CD4-positive, CD25-positive, alpha-beta regulatory T cell (primary cell): ENCODE measurements around the gene SDC4. TPM values are rescaled to one million over a fixed set of nuclear protein-coding genes. Genes with fewer than 3 reads are reported as not detected.

ENCODE experiments used
- ATAC-seq, 2 donors: fragments of 150-1000 bp; cut with Tn5 transposase; one replicate each; pipeline ENCODE4 v1.10.0; 2021; ENCODE audit warnings: low read depth in 2 of 2, moderate number of reproducible peaks in 2 of 2, moderate library complexity in 1 of 2
- DNase-seq, 3 donors: peaks; one replicate each; pipeline versions ENCODE4 v3.0.0 to v3.0.0-alpha.2; 2012 to 2022; ENCODE audit warnings: mixed read lengths in 1 of 3
- H3K27ac ChIP-seq: one replicate; pipeline ENCODE4 v1.7.0; 2013; ENCODE audit warnings: mild to moderate bottlenecking, low read length; ENCODE audit not compliant: insufficient read depth, poor library complexity, severe bottlenecking
- H3K27me3 ChIP-seq: one replicate; pipeline ENCODE4 v1.7.0; 2013; ENCODE audit warnings: low read length; ENCODE audit not compliant: control insufficient read depth, insufficient read depth
- H3K36me3 ChIP-seq: one replicate; pipeline ENCODE4 v1.7.0; 2013; ENCODE audit warnings: mild to moderate bottlenecking, low read length, moderate library complexity; ENCODE audit not compliant: control insufficient read depth, insufficient read depth
- H3K4me1 ChIP-seq: 2 replicates; pipeline ENCODE4 v1.7.0; 2013; ENCODE audit warnings: mild to moderate bottlenecking, low read length; ENCODE audit not compliant: insufficient read depth, control insufficient read depth, poor library complexity, severe bottlenecking
- H3K4me3 ChIP-seq: one replicate; pipeline ENCODE4 v1.7.0; 2013; ENCODE audit warnings: low read depth, mild to moderate bottlenecking, low read length, moderate library complexity
- H3K9me3 ChIP-seq, 2 experiments: 1 replicate in 1 of 2; 2 replicates in 1 of 2; pipeline ENCODE4 v1.7.0; 2013; ENCODE audit warnings: low read length in 2 of 2, mild to moderate bottlenecking in 1 of 2, moderate library complexity in 1 of 2; ENCODE audit not compliant: control insufficient read depth in 2 of 2
- H3K27ac Mint-ChIP-seq, 3 donors: one replicate each; pipeline ENCODE4 v1.8.0; 2020 to 2022; ENCODE audit warnings: mild to moderate bottlenecking in 3 of 3, mixed read lengths in 3 of 3, moderate library complexity in 2 of 3
- H3K27me3 Mint-ChIP-seq: one replicate; pipeline ENCODE4 v1.8.0; 2022; ENCODE audit warnings: mild to moderate bottlenecking, mixed read lengths
- H3K36me3 Mint-ChIP-seq: one replicate; pipeline ENCODE4 v1.8.0; 2020; ENCODE audit warnings: mixed read lengths
- H3K4me1 Mint-ChIP-seq, 4 donors: one replicate each; pipeline ENCODE4 v1.8.0; 2020 to 2022; ENCODE audit warnings: mixed read lengths in 4 of 4, mild to moderate bottlenecking in 1 of 4
- H3K4me3 Mint-ChIP-seq, 4 donors: one replicate each; pipeline ENCODE4 v1.8.0; 2020 to 2022; ENCODE audit warnings: mild to moderate bottlenecking in 4 of 4, mixed read lengths in 4 of 4, moderate library complexity in 3 of 4
- H3K9me3 Mint-ChIP-seq, 7 donors: one replicate each; pipeline ENCODE4 v1.8.0; 2020 to 2022; ENCODE audit warnings: mixed read lengths in 7 of 7, mild to moderate bottlenecking in 3 of 7, moderate library complexity in 2 of 7
- polyA plus RNA-seq, 4 donors: library from polyadenylated mRNA; unstranded; fragments of 300-500 nt; fragmentation: Illumina TruSeq; gene quantifications; one replicate each; pipeline ENCODE4 v1.2.3, GENCODE V29; 2021
- total RNA-seq: library from RNA; stranded (reverse); gene quantifications from one replicate; pipeline ENCODE4 v1.2.3, GENCODE V29; 2022

SDC4 gene
- total and polyA plus RNA-seq, 5 donors from 2014 or later = 2.2 to 8.2 (median 4.1) TPM

DNA sequence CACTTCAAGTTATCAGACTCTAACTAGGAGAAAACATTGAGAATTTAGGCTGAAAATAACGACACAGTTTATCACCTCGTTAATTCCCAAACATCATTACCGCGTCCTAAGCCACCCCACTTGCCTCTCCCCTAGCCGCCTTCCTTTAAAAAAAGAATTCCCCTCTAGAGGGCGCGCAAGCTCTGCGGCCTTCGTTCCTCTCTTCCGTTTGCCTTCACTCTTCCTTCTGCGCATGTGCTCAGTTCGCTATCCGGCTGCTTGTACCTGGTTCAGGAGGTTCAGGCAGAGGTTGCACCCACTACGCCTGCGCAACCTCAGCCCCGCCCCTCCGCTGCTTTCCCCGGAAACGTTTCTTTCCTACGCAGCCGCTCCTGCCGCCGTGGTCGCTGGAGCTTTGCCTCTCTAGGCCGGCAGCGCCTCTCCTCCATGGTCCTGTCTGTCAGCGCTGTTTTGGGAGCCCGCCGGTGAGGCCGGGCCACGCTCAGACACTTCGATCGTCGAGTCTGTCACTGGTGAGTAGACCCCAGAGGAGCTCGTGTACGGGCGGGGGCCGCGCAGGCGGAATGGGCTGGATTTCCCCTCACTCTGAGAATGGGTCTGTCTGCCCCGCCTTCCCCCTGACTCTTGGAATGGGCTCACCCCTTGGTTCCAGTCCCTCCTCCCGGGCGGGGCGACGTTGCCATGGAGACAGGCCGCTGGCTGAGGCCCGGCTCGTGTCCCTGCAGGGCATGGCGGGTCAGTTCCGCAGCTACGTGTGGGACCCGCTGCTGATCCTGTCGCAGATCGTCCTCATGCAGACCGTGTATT is 14.8 kb upstream of the SDC4 start, which contains the start of gene SYS1:
SYS1 (plus strand) TSS at position 353 of the 807 bp plus-strand sequence; CDS start at position 729, 376 bp downstream.
- H3K27ac ChIP-seq = peak within 1 kb of the TSS; percentile 98
- DNase-seq = peak; percentile 98
- peaks cover 26% of the 10 kb centered on the region for H3K36me3 ChIP-seq
- peaks cover 17% of the 10 kb centered on the region for H3K36me3 Mint-ChIP-seq
- peaks cover 37% of the 10 kb centered on the region for H3K4me1 ChIP-seq
- no peaks in the 10 kb centered on the region for H3K27me3 ChIP-seq
- no peaks in the 10 kb centered on the region for H3K9me3 Mint-ChIP-seq
- no peaks in the 10 kb centered on the region for H3K27me3 Mint-ChIP-seq
- ATAC-seq = peak; percentile 85
- peak within 1 kb of the TSS; percentile 85 to 99 (median 97) for H3K4me3 Mint-ChIP-seq
- H3K9me3 ChIP-seq = no peaks in the 10 kb centered on the region
- H3K4me3 ChIP-seq = peak within 1 kb of the TSS; percentile 92
- H3K4me1 Mint-ChIP-seq = peaks cover 12 to 47% (median 33%) of the 10 kb centered on the region in 4 donors
- H3K27ac Mint-ChIP-seq = peak within 1 kb of the TSS; percentile 97 to 99 (median 99)

- H3K9me3 Mint-ChIP-seq = no peaks in the 10 kb centered on the region
- no peak overlapping the region for H3K4me3 Mint-ChIP-seq
- DNase-seq = no peak
- Histone ChIP-seq H3K4me3 (no peak overlapping the region), H3K4me1 (peaks cover 34% of the 10 kb centered on the region), H3K27ac (no peak overlapping the region), H3K36me3 (peaks cover 18% of the 10 kb centered on the region), H3K27me3 (no peaks in the 10 kb centered on the region), H3K9me3 (no peaks in the 10 kb centered on the region)
- H3K27me3 Mint-ChIP-seq = no peaks in the 10 kb centered on the region
- peaks cover 11 to 45% (median 33%) of the 10 kb centered on the region in 4 donors for H3K4me1 Mint-ChIP-seq
- no peak overlapping the region for H3K27ac Mint-ChIP-seq
- peaks cover 8% of the 10 kb centered on the region for H3K36me3 Mint-ChIP-seq
- ATAC-seq = no peak
These were observed 13.6 kb upstream of the SDC4 start for GRCh38 chr20:45361793-45362192.

- Mint-ChIP-seq H3K4me1 (peaks cover 11 to 38% (median 30%) of the 10 kb centered on the region in 4 donors), H3K27me3 (no peaks in the 10 kb centered on the region), H3K9me3 (no peaks in the 10 kb centered on the region), H3K36me3 (no peaks in the 10 kb centered on the region), H3K4me3 (no peak overlapping the region), H3K27ac (no peak overlapping the region)
- Histone ChIP-seq H3K4me3 (no peak overlapping the region), H3K27ac (no peak overlapping the region), H3K36me3 (no peaks in the 10 kb centered on the region), H3K9me3 (no peaks in the 10 kb centered on the region), H3K27me3 (no peaks in the 10 kb centered on the region), H3K4me1 (peaks cover 23% of the 10 kb centered on the region)
- DNase-seq (no peak), ATAC-seq (no peak)
These were observed 11.4 kb upstream of the SDC4 start for GRCh38 chr20:45359406-45360148.

GRCh38 chr20:45359069-45359405 is 10.8 kb upstream of the SDC4 start:
- Mint-ChIP-seq H3K27me3 (no peaks in the 10 kb centered on the region), H3K9me3 (no peaks in the 10 kb centered on the region), H3K4me1 (peaks cover 9 to 41% (median 33%) of the 10 kb centered on the region in 4 donors), H3K36me3 (no peaks in the 10 kb centered on the region), H3K4me3 (no peak overlapping the region), H3K27ac (no peak overlapping the region)
- Histone ChIP-seq H3K27me3 (no peaks in the 10 kb centered on the region), H3K4me3 (no peak overlapping the region), H3K27ac (no peak overlapping the region), H3K9me3 (no peaks in the 10 kb centered on the region), H3K36me3 (no peaks in the 10 kb centered on the region), H3K4me1 (peaks cover 18% of the 10 kb centered on the region)
- no peak for DNase-seq
- ATAC-seq = no peak

DNA sequence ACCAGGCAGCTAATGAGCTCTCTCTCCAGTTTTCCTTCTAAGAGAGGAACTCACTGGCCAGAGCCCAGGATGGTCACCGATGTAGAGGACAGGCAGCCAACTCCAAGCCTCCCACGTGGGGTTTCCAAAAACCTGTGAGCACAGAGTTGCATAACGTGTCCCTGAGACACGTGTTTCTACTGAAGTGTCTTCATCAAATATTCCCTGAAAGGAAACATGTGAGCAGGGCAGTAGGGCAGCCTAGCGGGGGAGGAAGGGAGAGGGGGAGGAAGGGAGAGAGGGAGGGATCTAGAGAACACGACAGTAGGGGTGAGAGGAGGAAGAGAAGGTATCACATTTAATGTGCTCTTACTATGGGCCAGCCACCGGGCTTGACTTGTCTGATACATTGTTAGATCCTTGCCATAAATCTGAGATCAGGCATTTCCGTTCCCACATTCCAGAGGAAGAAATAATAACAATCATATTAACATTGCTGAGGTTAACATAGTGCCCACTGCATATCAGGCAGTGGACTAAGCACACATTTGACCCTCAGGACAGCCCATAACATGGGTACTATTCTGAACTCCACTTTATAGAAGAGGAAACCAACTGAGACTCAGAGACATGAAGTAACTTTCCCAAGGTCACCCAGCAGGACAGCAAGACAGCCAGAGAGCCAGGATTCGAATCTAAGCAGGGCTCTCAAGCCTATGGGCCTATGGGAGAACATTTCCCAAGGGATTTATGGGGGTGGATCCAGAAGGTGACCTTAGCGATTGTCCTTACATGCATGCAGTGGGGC is 10.3 kb upstream of the SDC4 start:
- H3K4me3 Mint-ChIP-seq = no peak overlapping the region
- H3K36me3 Mint-ChIP-seq = no peaks in the 10 kb centered on the region
- Histone ChIP-seq H3K36me3 (no peaks in the 10 kb centered on the region), H3K9me3 (no peaks in the 10 kb centered on the region), H3K4me3 (no peak overlapping the region), H3K27ac (no peak overlapping the region), H3K4me1 (peaks cover 12% of the 10 kb centered on the region), H3K27me3 (no peaks in the 10 kb centered on the region)
- H3K27ac Mint-ChIP-seq = no peak overlapping the region
- ATAC-seq (no peak), DNase-seq (no peak)
- H3K9me3 Mint-ChIP-seq = no peaks in the 10 kb centered on the region
- no peaks in the 10 kb centered on the region for H3K27me3 Mint-ChIP-seq
- H3K4me1 Mint-ChIP-seq = peaks cover 4 to 41% (median 31%) of the 10 kb centered on the region in 4 donors

- DNase-seq = peak in 1 of 3 donors; percentile 68
- Histone ChIP-seq H3K27me3 (no peaks in the 10 kb centered on the region), H3K27ac (peak overlapping the region; percentile 36), H3K36me3 (no peaks in the 10 kb centered on the region), H3K9me3 (no peaks in the 10 kb centered on the region), H3K4me1 (peaks cover 6% of the 10 kb centered on the region), H3K4me3 (peak overlapping the region; percentile 54)
- no peaks in the 10 kb centered on the region for H3K36me3 Mint-ChIP-seq
- ATAC-seq = peak; percentile 49 to 55
- H3K27me3 Mint-ChIP-seq = no peaks in the 10 kb centered on the region
- H3K9me3 Mint-ChIP-seq = no peaks in the 10 kb centered on the region
- H3K27ac Mint-ChIP-seq = peak overlapping the region; percentile 62 to 90 (median 82)
- peaks cover 0 to 34% (median 26%) of the 10 kb centered on the region in 4 donors for H3K4me1 Mint-ChIP-seq
- H3K4me3 Mint-ChIP-seq = peak overlapping the region in 3 of 4 donors; percentile 2 to 56 (median 51)
These were observed 7.2 kb upstream of the SDC4 start for GRCh38 chr20:45355209-45356084.
